OCI-LY3 (cell line): Measurements from ENCODE around the gene HOXD12.

Experiments
- H2AFZ ChIP-seq: fragments of 200-600, 300-600 bp; shearing (Covaris generic); 2 replicates; pipeline ENCODE4 v1.6.0; 2014; ENCODE audit warnings: antibody characterized with exemption, low read depth, low read length
- H3K27ac ChIP-seq: fragments of 200-600, 300-600 bp; sonication (generic); 2 replicates; pipeline ENCODE4 v1.5.1; 2014; ENCODE audit warnings: mild to moderate bottlenecking, low read length, moderate library complexity, mixed read lengths
- H3K27me3 ChIP-seq: fragments of 200-600, 300-600 bp; sonication (generic); 2 replicates; pipeline ENCODE4 v1.6.1; 2014; ENCODE audit warnings: low read depth, low read length, mixed read lengths
- H3K36me3 ChIP-seq: fragments of 200-600, 300-600 bp; sonication (generic); replicated peaks from 2 replicates; pipeline ENCODE3; 2014; ENCODE audit warnings: low read depth, low read length, mixed read lengths
- H3K4me1 ChIP-seq: fragments of 300-600, 200-600 bp; sonication (generic); 2 replicates; pipeline ENCODE4 v1.6.1; 2014; ENCODE audit warnings: low read length, mixed read lengths
- H3K4me2 ChIP-seq: fragments of 200-600, 300-600 bp; sonication (generic); 2 replicates; pipeline ENCODE4 v1.6.1; 2014; ENCODE audit warnings: low read length, mixed read lengths
- H3K4me3 ChIP-seq: fragments of 300-600, 200-600 bp; sonication (generic); 2 replicates; pipeline ENCODE4 v1.5.1; 2014; ENCODE audit warnings: antibody characterized with exemption, mild to moderate bottlenecking, low read length, moderate library complexity
- H3K79me2 ChIP-seq: fragments of 300-600, 200-600 bp; shearing (Covaris generic); 2 replicates; pipeline ENCODE4 v1.6.1; 2014; ENCODE audit warnings: mild to moderate bottlenecking, low read length, mixed read lengths
- H3K9ac ChIP-seq: fragments of 300-600, 200-600 bp; shearing (Covaris generic); 2 replicates; pipeline ENCODE4 v1.6.0; 2014; ENCODE audit warnings: mild to moderate bottlenecking, low read length, moderate library complexity
- H3K9me3 ChIP-seq: fragments of 200-600, 300-600 bp; shearing (Covaris generic); 2 replicates; pipeline ENCODE4 v1.6.1; 2014; ENCODE audit warnings: low read length, mixed read lengths; ENCODE audit not compliant: insufficient read depth
- H4K20me1 ChIP-seq: fragments of 200-600, 300-600 bp; sonication (generic); 2 replicates; pipeline ENCODE4 v1.6.1; 2016; ENCODE audit warnings: low read length, mixed read lengths; ENCODE audit not compliant: insufficient read depth
- EZH2phosphoT487 ChIP-seq: fragments of 200-600 bp; shearing (Covaris generic); IDR thresholded peaks from 2 replicates; pipeline ENCODE4 v1.6.1; 2018; ENCODE audit warnings: antibody characterized with exemption, mixed run types, low read depth
- TF ChIP-seq, protein P1 (sequence below): fragments of 200-600, 300-600 bp; sonication (generic); IDR thresholded peaks from 2 replicates; pipeline ENCODE4 v1.5.1; 2014; ENCODE audit warnings: antibody characterized with exemption, low read length, low read depth

The HOXD12 gene

GRCh38 chr2:176098366-176099158 is 1.0 kb upstream of the HOXD12 start:
- Histone ChIP-seq H3K27ac (no peak overlapping the region), H3K4me2 (peak overlapping the region; percentile 99), H2AFZ (no peak overlapping the region; the same call in 1 of the 2 replicates), H3K9me3 (no peaks in the 10 kb centered on the region), H3K27me3 (no peaks in the 10 kb centered on the region), H3K79me2 (no peaks in the 10 kb centered on the region), H3K4me1 (peaks cover 7% of the 10 kb centered on the region), H3K4me3 (peak overlapping the region; percentile 81), H3K9ac (no peak overlapping the region), H4K20me1 (no peaks in the 10 kb centered on the region), H3K36me3 (no peaks in the 10 kb centered on the region)
- no peak for TF ChIP-seq EZH2phosphoT487
- TF ChIP-seq, protein P1, sequence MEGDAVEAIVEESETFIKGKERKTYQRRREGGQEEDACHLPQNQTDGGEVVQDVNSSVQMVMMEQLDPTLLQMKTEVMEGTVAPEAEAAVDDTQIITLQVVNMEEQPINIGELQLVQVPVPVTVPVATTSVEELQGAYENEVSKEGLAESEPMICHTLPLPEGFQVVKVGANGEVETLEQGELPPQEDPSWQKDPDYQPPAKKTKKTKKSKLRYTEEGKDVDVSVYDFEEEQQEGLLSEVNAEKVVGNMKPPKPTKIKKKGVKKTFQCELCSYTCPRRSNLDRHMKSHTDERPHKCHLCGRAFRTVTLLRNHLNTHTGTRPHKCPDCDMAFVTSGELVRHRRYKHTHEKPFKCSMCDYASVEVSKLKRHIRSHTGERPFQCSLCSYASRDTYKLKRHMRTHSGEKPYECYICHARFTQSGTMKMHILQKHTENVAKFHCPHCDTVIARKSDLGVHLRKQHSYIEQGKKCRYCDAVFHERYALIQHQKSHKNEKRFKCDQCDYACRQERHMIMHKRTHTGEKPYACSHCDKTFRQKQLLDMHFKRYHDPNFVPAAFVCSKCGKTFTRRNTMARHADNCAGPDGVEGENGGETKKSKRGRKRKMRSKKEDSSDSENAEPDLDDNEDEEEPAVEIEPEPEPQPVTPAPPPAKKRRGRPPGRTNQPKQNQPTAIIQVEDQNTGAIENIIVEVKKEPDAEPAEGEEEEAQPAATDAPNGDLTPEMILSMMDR, result no peak

DNA sequence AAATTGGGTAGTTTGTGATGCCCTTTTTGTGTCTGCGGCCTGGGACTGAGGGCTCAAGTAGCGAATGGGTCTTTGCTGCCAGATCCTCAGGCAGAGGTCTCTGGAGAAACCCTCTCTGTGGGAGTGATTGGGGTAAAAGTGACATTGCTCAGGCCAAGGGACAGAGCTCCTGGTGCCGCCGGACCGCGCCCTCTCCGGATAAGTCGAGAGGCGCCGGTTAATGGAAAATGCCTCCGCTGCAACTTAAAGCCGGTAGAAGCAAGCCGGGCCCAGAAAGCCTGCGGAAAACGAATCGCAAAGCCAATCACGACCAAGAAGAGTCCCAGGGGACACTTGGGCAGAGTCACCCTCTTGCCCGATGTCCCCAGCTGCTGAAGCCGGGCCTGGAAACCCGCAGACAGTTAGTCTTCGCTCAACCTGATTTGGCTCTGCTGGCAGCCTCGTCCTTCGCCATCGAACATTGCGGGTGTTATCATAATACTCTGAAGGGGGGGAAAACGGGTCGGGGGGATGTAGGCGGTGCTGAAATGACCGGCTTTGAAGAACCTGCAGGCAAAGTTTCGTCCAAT is 352 bp upstream of the HOXD12 start:
- Histone ChIP-seq H3K4me3 (no peak overlapping the region), H4K20me1 (no peaks in the 10 kb centered on the region), H2AFZ (no peak overlapping the region), H3K27me3 (no peaks in the 10 kb centered on the region), H3K36me3 (no peaks in the 10 kb centered on the region), H3K4me1 (peaks cover 7% of the 10 kb centered on the region), H3K9ac (no peak overlapping the region), H3K4me2 (no peak overlapping the region), H3K27ac (no peak overlapping the region), H3K9me3 (no peaks in the 10 kb centered on the region), H3K79me2 (no peaks in the 10 kb centered on the region)
- TF ChIP-seq, protein P1, result no peak
- no peak for TF ChIP-seq EZH2phosphoT487

DNA sequence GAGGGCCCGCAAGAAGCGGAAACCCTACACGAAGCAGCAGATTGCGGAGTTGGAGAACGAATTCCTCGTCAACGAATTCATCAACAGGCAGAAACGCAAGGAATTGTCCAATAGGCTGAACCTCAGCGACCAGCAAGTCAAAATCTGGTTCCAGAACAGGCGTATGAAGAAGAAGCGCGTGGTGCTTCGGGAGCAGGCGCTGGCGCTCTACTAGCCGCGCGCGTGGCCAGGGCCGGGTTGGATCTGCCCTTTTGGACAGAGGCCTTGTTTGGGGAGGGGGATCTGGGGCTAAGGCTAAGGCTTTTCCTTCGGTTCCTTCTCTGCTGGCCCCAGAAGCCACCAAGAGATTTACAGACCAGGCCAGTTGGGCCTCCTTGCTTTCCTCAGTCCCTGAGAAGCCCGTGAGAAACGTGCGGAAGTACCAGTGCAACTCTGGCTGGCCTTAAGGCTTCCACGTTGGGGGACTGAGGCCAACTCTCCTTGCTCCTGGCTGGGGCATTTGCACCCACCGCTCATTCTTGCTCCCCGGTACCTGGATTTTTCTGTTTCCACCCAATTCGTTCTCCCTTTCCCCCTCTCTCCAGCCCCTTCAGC is 1.0 kb downstream of the HOXD12 start:
- H3K4me3 ChIP-seq, result no peak overlapping the region
- TF ChIP-seq, protein P1, result no peak
- no peak for TF ChIP-seq EZH2phosphoT487
- H3K4me2 ChIP-seq, result no peak overlapping the region
- peaks cover 13% of the 10 kb centered on the region for H3K4me1 ChIP-seq
- no peaks in the 10 kb centered on the region for H4K20me1 ChIP-seq
- no peaks in the 10 kb centered on the region for H3K27me3 ChIP-seq
- no peak overlapping the region for H3K9ac ChIP-seq
- no peak overlapping the region for H2AFZ ChIP-seq
- H3K36me3 ChIP-seq, result no peaks in the 10 kb centered on the region
- no peaks in the 10 kb centered on the region for H3K79me2 ChIP-seq
- no peak overlapping the region for H3K27ac ChIP-seq
- no peaks in the 10 kb centered on the region for H3K9me3 ChIP-seq

- Histone ChIP-seq H4K20me1 (no peaks in the 10 kb centered on the region), H3K36me3 (no peaks in the 10 kb centered on the region), H3K4me2 (no peak overlapping the region), H3K4me1 (peaks cover 15% of the 10 kb centered on the region), H3K4me3 (no peak overlapping the region), H3K27me3 (no peaks in the 10 kb centered on the region), H3K27ac (no peak overlapping the region), H2AFZ (no peak overlapping the region), H3K79me2 (no peaks in the 10 kb centered on the region), H3K9ac (no peak overlapping the region), H3K9me3 (no peaks in the 10 kb centered on the region)
- TF ChIP-seq, protein P1, result no peak
- TF ChIP-seq EZH2phosphoT487, result no peak
Observed at GRCh38 chr2:176101216-176101830, 1.7 kb downstream of the HOXD12 start.
